WTC11 (cell line): ENCODE results near the gene MED12L. TPM values are rescaled to one million over a fixed set of nuclear protein-coding genes. Genes with fewer than 3 reads are reported as not detected.

Experiments
- ATAC-seq: fragments of 200-7000 bp; cut with Tn5 transposase; 2 replicates; pipeline ENCODE4 v1.10.0; 2021; ENCODE audit warnings: mild to moderate bottlenecking, moderate library complexity
- CTCF ChIA-PET: fragments of 300-600 bp; sonication (Branson Sonifier 250); formaldehyde crosslinking; loops from one replicate; lab custom pipeline; 2021; ENCODE audit warnings: antibody characterized with exemption; lab: Charles Lee
- POLR2A ChIA-PET: fragments of 350-600 bp; sonication (Branson Sonifier 250); formaldehyde crosslinking; loops from one replicate; lab custom pipeline; 2021; ENCODE audit warnings: antibody characterized with exemption; lab: Charles Lee
- DNase-seq: peaks from one replicate; pipeline ENCODE4 v3.0.0; 2021; ENCODE audit warnings: low spot score
- H3K27ac Mint-ChIP-seq: 2 replicates; pipeline ENCODE4 v1.8.0; 2021; ENCODE audit warnings: mixed read lengths
- H3K27me3 Mint-ChIP-seq: 2 replicates; pipeline ENCODE4 v1.8.0; 2021; ENCODE audit warnings: low read depth, mild to moderate bottlenecking, moderate library complexity, mixed read lengths
- H3K36me3 Mint-ChIP-seq: 2 replicates; pipeline ENCODE4 v1.8.0; 2021; ENCODE audit warnings: mixed read lengths
- H3K4me1 Mint-ChIP-seq: 2 replicates; pipeline ENCODE4 v1.8.0; 2022; ENCODE audit warnings: mixed read lengths
- H3K4me3 Mint-ChIP-seq: 2 replicates; pipeline ENCODE4 v1.8.0; 2021; ENCODE audit warnings: mild to moderate bottlenecking, moderate library complexity, mixed read lengths
- H3K9me3 Mint-ChIP-seq: 2 replicates; pipeline ENCODE4 v1.8.0; 2021; ENCODE audit warnings: mixed read lengths
- CBFB ChIP-seq: sonication (generic); formaldehyde crosslinking; IDR thresholded peaks from 2 replicates; pipeline ENCODE4 v1.8.1; 2022; ENCODE audit warnings: mild to moderate bottlenecking, low read depth, missing genetic modification reagents
- CDX4 ChIP-seq: fragments of 250-450 bp; sonication (Bioruptor Pico); IDR thresholded peaks from 2 replicates; pipeline ENCODE4 v1.9.0; 2021; ENCODE audit warnings: moderate library complexity, mild to moderate bottlenecking, inconsistent platforms, borderline replicate concordance
- CREM ChIP-seq: sonication (generic); formaldehyde crosslinking; IDR thresholded peaks from 2 replicates; pipeline ENCODE4 v1.8.1; 2022; ENCODE audit warnings: mild to moderate bottlenecking, missing genetic modification reagents, moderate library complexity
- E2F4 ChIP-seq: sonication (generic); formaldehyde crosslinking; IDR thresholded peaks from 2 replicates; pipeline ENCODE4 v1.8.1; 2022; ENCODE audit warnings: low read depth, mild to moderate bottlenecking, moderate library complexity, missing genetic modification reagents, borderline replicate concordance
- EMX1 ChIP-seq: fragments of 250-450 bp; sonication (Bioruptor Pico); IDR thresholded peaks from 2 replicates; pipeline ENCODE4 v1.8.0; 2021; ENCODE audit warnings: mild to moderate bottlenecking
- ERG ChIP-seq: fragments of 250-450 bp; sonication (Bioruptor Pico); IDR thresholded peaks from 2 replicates; pipeline ENCODE4 v1.8.0; 2021; ENCODE audit warnings: mild to moderate bottlenecking
- FOXK1 ChIP-seq: sonication (generic); formaldehyde crosslinking; IDR thresholded peaks from 2 replicates; pipeline ENCODE4 v1.8.0; 2022; ENCODE audit warnings: mild to moderate bottlenecking, moderate library complexity, missing genetic modification reagents
- FOXP1 ChIP-seq: sonication (generic); formaldehyde crosslinking; IDR thresholded peaks from 2 replicates; pipeline ENCODE4 v1.8.0; 2022; ENCODE audit warnings: missing genetic modification reagents, mild to moderate bottlenecking, moderate library complexity, borderline replicate concordance
- GABPB1 ChIP-seq: sonication (generic); formaldehyde crosslinking; IDR thresholded peaks from 2 replicates; pipeline ENCODE4 v1.8.1; 2023; ENCODE audit warnings: mild to moderate bottlenecking, missing genetic modification reagents
- GRHL2 ChIP-seq: fragments of 250-450 bp; sonication (Bioruptor Pico); IDR thresholded peaks from 2 replicates; pipeline ENCODE4 v1.8.0; 2022; ENCODE audit warnings: mild to moderate bottlenecking, moderate library complexity; ENCODE audit not compliant: insufficient replicate concordance, severe bottlenecking
- HMGXB4 ChIP-seq: sonication (generic); formaldehyde crosslinking; IDR thresholded peaks from 2 replicates; pipeline ENCODE4 v1.8.1; 2023; ENCODE audit warnings: mild to moderate bottlenecking, moderate library complexity, missing genetic modification reagents
- JAZF1 ChIP-seq: fragments of 250-450 bp; sonication (Bioruptor Pico); IDR thresholded peaks from 2 replicates; pipeline ENCODE4 v1.9.0; 2021; ENCODE audit warnings: moderate library complexity, mild to moderate bottlenecking, inconsistent platforms
- MLX ChIP-seq: sonication (generic); formaldehyde crosslinking; IDR thresholded peaks from 2 replicates; pipeline ENCODE4 v1.8.1; 2023; ENCODE audit warnings: mild to moderate bottlenecking, missing genetic modification reagents, moderate library complexity
- MYBL2 ChIP-seq: sonication (generic); formaldehyde crosslinking; IDR thresholded peaks from 2 replicates; pipeline ENCODE4 v1.8.1; 2023; ENCODE audit warnings: mild to moderate bottlenecking, moderate library complexity, missing genetic modification reagents
- NR3C1 ChIP-seq: sonication (generic); formaldehyde crosslinking; conservative IDR thresholded peaks from 2 replicates; pipeline ENCODE4 v1.8.1; 2023; ENCODE audit warnings: low read depth, mild to moderate bottlenecking, missing genetic modification reagents
- RELA ChIP-seq: sonication (generic); formaldehyde crosslinking; IDR thresholded peaks from 2 replicates; pipeline ENCODE4 v1.8.1; 2022; ENCODE audit warnings: missing genetic modification reagents, mild to moderate bottlenecking, borderline replicate concordance
- SMAD3 ChIP-seq: sonication (generic); formaldehyde crosslinking; IDR thresholded peaks from 2 replicates; pipeline ENCODE4 v1.8.0; 2022; ENCODE audit warnings: missing genetic modification reagents, mild to moderate bottlenecking, borderline replicate concordance
- SMAD4 ChIP-seq: sonication (generic); formaldehyde crosslinking; IDR thresholded peaks from 2 replicates; pipeline ENCODE4 v1.8.0; 2022; ENCODE audit warnings: mild to moderate bottlenecking, missing genetic modification reagents
- TCF7 ChIP-seq: sonication (generic); formaldehyde crosslinking; IDR thresholded peaks from 2 replicates; pipeline ENCODE4 v1.8.0; 2022; ENCODE audit warnings: mild to moderate bottlenecking, low read depth, missing genetic modification reagents, moderate library complexity
- USF2 ChIP-seq: sonication (generic); formaldehyde crosslinking; IDR thresholded peaks from 2 replicates; pipeline ENCODE4 v1.8.1; 2023; ENCODE audit warnings: mild to moderate bottlenecking, missing genetic modification reagents, moderate library complexity
- ZNF138 ChIP-seq: sonication (generic); formaldehyde crosslinking; conservative IDR thresholded peaks from 2 replicates; pipeline ENCODE4 v1.8.1; 2022; ENCODE audit warnings: mild to moderate bottlenecking, moderate library complexity, missing genetic modification reagents
- ZNF232 ChIP-seq: sonication (generic); formaldehyde crosslinking; IDR thresholded peaks from 2 replicates; pipeline ENCODE4 v1.8.0; 2022; ENCODE audit warnings: mild to moderate bottlenecking, missing genetic modification reagents
- ZNF281 ChIP-seq: sonication (generic); formaldehyde crosslinking; IDR thresholded peaks from 2 replicates; pipeline ENCODE4 v1.8.0; 2023; ENCODE audit warnings: mild to moderate bottlenecking, missing genetic modification reagents
- ZNF317 ChIP-seq: sonication (generic); formaldehyde crosslinking; IDR thresholded peaks from 2 replicates; pipeline ENCODE4 v1.8.1; 2023; ENCODE audit warnings: low read depth, mild to moderate bottlenecking, moderate library complexity, missing genetic modification reagents, borderline replicate concordance
- ZNF396 ChIP-seq: fragments of 250-450 bp; sonication (Bioruptor Pico); IDR thresholded peaks from 2 replicates; pipeline ENCODE4 v1.8.0; 2021; ENCODE audit warnings: mild to moderate bottlenecking, moderate library complexity, borderline replicate concordance
- total RNA-seq: library from RNA; stranded (reverse); gene quantifications from 3 replicates; pipeline ENCODE4 v1.2.3, GENCODE V29; 2021

MED12L gene
- total RNA-seq, 1 experiment from 2014 or later, result 27.4 TPM

GRCh38 chr3:151142929-151143328, 57.5 kb downstream of the MED12L start:
- Mint-ChIP-seq H3K36me3 (peaks cover 13% of the 10 kb centered on the region), H3K27ac (no peak overlapping the region; the same call in 1 of the 2 replicates), H3K27me3 (no peaks in the 10 kb centered on the region), H3K4me3 (no peak overlapping the region), H3K9me3 (peaks cover 12% of the 10 kb centered on the region), H3K4me1 (peaks cover 10% of the 10 kb centered on the region; the same call in 1 of the 2 replicates)
- ChIA-PET CTCF (interaction anchor here (0.6 to 6.5 kb wide), 6 partner anchors 13 to 355 kb away, joined by 3 to 44 read pairs (median 4); partner anchors contain the start of gene MED12L), POLR2A (interaction anchor here (1.4 kb wide), 1 partner anchor 57 kb away, joined by 7 read pairs; no protein-coding TSS in a partner anchor)
- DNase-seq (no peak), ATAC-seq (no peak)
- TF ChIP-seq ZNF396 (CRISPR knock-in tag) (no peak), HMGXB4 (no peak), TCF7 (no peak), MLX (CRISPR knock-in tag) (no peak), EMX1 (CRISPR knock-in tag) (no peak), CBFB (CRISPR knock-in tag) (no peak), SMAD3 (CRISPR knock-in tag) (no peak), ZNF138 (CRISPR knock-in tag) (no peak), E2F4 (CRISPR knock-in tag) (no peak), ZNF281 (CRISPR knock-in tag) (no peak)

GRCh38 chr3:151144016-151144415, 58.6 kb downstream of the MED12L start:
- H3K4me3 Mint-ChIP-seq, result no peak overlapping the region
- CTCF ChIA-PET, result interaction anchor here (0.7 to 6.5 kb wide), 4 partner anchors 12 to 356 kb away, joined by 3 to 44 read pairs (median 8); no protein-coding TSS in a partner anchor
- TF ChIP-seq CREM (CRISPR knock-in tag) (no peak), USF2 (CRISPR knock-in tag) (no peak), ZNF232 (no peak), CDX4 (CRISPR knock-in tag) (no peak), CBFB (CRISPR knock-in tag) (no peak), ERG (CRISPR knock-in tag) (no peak), NR3C1 (CRISPR knock-in tag) (no peak), MYBL2 (no peak), GRHL2 (no peak), SMAD4 (CRISPR knock-in tag) (no peak), JAZF1 (CRISPR knock-in tag) (no peak), FOXP1 (CRISPR knock-in tag) (no peak), FOXK1 (CRISPR knock-in tag) (no peak), GABPB1 (CRISPR knock-in tag) (no peak), RELA (no peak), ZNF317 (no peak)

More at GRCh38 chr3:151144016-151144415, 58.6 kb downstream of the MED12L start:
- no peak for ATAC-seq
- peaks cover 4% of the 10 kb centered on the region for H3K36me3 Mint-ChIP-seq
- H3K4me1 Mint-ChIP-seq, result peaks cover 10% of the 10 kb centered on the region; the same call in 1 of the 2 replicates
- no peak for DNase-seq
- H3K9me3 Mint-ChIP-seq, result peaks cover 2% of the 10 kb centered on the region
- H3K27me3 Mint-ChIP-seq, result no peaks in the 10 kb centered on the region
- no peak overlapping the region; the same call in 1 of the 2 replicates for H3K27ac Mint-ChIP-seq
- POLR2A ChIA-PET, result no interaction called here
